Sigmoid colon (tissue), 7 donors: ENCODE data around the gene ZNF837. TPM values are rescaled to one million over a fixed set of nuclear protein-coding genes. Genes with fewer than 3 reads are reported as not detected.

Experiments
- DNase-seq: peaks from one replicate; pipeline ENCODE4 v3.0.0-alpha.2; 2019
- H3K27ac ChIP-seq, 4 donors: fragments of 200-600 bp; sonication (generic); one replicate each; pipeline ENCODE4 v1.5.1; 2016 to 2019; ENCODE audit warnings: mild to moderate bottlenecking in 1 of 4
- H3K27me3 ChIP-seq, 3 donors: fragments of 200-600 bp; sonication (generic); one replicate each; pipeline ENCODE4 v1.5.1; 2019; ENCODE audit warnings: mild to moderate bottlenecking in 1 of 3
- H3K36me3 ChIP-seq, 4 donors: fragments of 200-600 bp; sonication (generic); one replicate each; pipeline ENCODE4 v1.5.1; 2016 to 2019
- H3K4me1 ChIP-seq, 4 donors: fragments of 200-600 bp; sonication (generic); one replicate each; pipeline ENCODE4 v1.5.1; 2017 to 2019
- H3K4me3 ChIP-seq, 4 donors: fragments of 200-600 bp; sonication (generic); one replicate each; pipeline ENCODE4 v1.5.1; 2017 to 2019; ENCODE audit warnings: mild to moderate bottlenecking in 2 of 4, moderate library complexity in 1 of 4
- H3K9me3 ChIP-seq, 4 donors: fragments of 200-600 bp in 3 of 4; sonication (generic) in 3 of 4; one replicate each; pipeline versions ENCODE4 v1.5.1 to v1.6.1; 2013 to 2019
- EP300 ChIP-seq, 4 donors: sonication (generic); formaldehyde crosslinking; IDR thresholded peaks; one replicate each; pipeline ENCODE4 v1.6.1; 2017; ENCODE audit warnings: antibody characterized with exemption in 4 of 4
- POLR2A ChIP-seq, 2 donors: fragments of 450-650 bp; IDR thresholded peaks; one replicate each; pipeline ENCODE4 v1.6.1; 2016; ENCODE audit warnings: antibody characterized with exemption in 2 of 2, mild to moderate bottlenecking in 2 of 2, moderate library complexity in 2 of 2
- POLR2AphosphoS5 ChIP-seq, 4 donors: sonication (generic); formaldehyde crosslinking; IDR thresholded peaks; one replicate each; pipeline ENCODE4 v1.6.1; 2017; ENCODE audit warnings: antibody characterized with exemption in 4 of 4
- WGBS, 2 donors: extraction: QIAGEN DNeasy Blood & Tissue Kit; methylation state at CpG; one replicate each; pipeline ENCODE4 v1.1.7; 2013; 5-methylcytosine and 5-hydroxymethylcytosine counted together
- intact Hi-C: fragments of 100-400 bp; cut with DNase I; formaldehyde crosslinking; loops from one replicate; pipeline ENCODE4 v1.15.1; 2023
- polyA plus RNA-seq, 3 donors: library from polyadenylated mRNA; stranded (reverse); fragments of 200-250 nt; gene quantifications; one replicate each; pipeline ENCODE4 v1.2.3, GENCODE V29; 2013
- small RNA-seq, 3 donors: library from RNA; depleted of rRNA; stranded (forward); fragments of <200 nt; gene quantifications; one replicate each; pipeline ENCODE3, GENCODE V24; 2016
- total RNA-seq, 4 donors: library from RNA; depleted of rRNA; stranded (reverse); fragments of >200 nt; gene quantifications; one replicate each; pipeline ENCODE4 v1.1.0, GENCODE V29; 2016
- TF ChIP-seq, protein P1 (sequence below), 4 experiments: fragments of 450-650 bp in 3 of 4; fragments of 200-600 bp in 1 of 4; IDR thresholded peaks; one replicate each; pipeline ENCODE4 v1.5.1; 2016 to 2019; ENCODE audit warnings: antibody characterized with exemption in 4 of 4, mild to moderate bottlenecking in 3 of 4, moderate library complexity in 2 of 4
- donor health status: healthy with polysubstance abuse.
- donor health status: Bipolar disorder and iron deficiency.
- donor health status: healthy.

The ZNF837 gene
- total and polyA plus RNA-seq, 7 donors = 0.66 to 2.5 (median 1.5) TPM

DNA sequence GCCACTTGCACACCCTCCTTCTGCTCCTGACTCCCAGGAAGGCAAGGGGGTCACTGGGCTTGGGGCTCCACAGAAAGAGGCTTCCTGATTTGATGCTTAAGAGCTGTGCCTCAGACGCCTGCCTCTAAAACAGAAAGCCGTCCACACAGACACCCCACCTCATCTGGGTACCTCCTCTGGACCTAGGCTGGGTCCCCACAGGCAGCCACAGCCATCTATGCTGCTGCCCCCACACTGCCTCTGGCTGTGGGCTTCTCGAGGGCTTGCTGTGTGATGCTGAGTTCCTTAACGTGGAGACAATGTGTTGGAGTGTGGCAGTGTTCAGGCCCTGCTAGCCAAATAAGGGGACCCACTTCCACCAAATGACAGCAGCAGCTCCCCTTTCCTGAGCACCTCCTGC, 62.5 kb downstream of the ZNF837 start:
- Histone ChIP-seq H3K4me1 (no peaks in the 10 kb centered on the region), H3K9me3 (no peaks in the 10 kb centered on the region), H3K4me3 (no peak overlapping the region), H3K27ac (no peak overlapping the region), H3K36me3 (peaks cover 2 to 56% (median 16%) of the 10 kb centered on the region in 4 donors), H3K27me3 (no peaks in the 10 kb centered on the region)
- intact Hi-C loops = no loop called here
- no peak for DNase-seq
- WGBS, 2 donors = 87 to 89% methylated on average over 4 of the region's 4 CpGs
- TF ChIP-seq EP300 (IDR thresholded peaks at IDR 0.05) (no peak), POLR2AphosphoS5 (IDR thresholded peaks at IDR 0.05) (no peak), POLR2A (IDR thresholded peaks at IDR 0.05) (no peak)
- TF ChIP-seq, protein P1, sequence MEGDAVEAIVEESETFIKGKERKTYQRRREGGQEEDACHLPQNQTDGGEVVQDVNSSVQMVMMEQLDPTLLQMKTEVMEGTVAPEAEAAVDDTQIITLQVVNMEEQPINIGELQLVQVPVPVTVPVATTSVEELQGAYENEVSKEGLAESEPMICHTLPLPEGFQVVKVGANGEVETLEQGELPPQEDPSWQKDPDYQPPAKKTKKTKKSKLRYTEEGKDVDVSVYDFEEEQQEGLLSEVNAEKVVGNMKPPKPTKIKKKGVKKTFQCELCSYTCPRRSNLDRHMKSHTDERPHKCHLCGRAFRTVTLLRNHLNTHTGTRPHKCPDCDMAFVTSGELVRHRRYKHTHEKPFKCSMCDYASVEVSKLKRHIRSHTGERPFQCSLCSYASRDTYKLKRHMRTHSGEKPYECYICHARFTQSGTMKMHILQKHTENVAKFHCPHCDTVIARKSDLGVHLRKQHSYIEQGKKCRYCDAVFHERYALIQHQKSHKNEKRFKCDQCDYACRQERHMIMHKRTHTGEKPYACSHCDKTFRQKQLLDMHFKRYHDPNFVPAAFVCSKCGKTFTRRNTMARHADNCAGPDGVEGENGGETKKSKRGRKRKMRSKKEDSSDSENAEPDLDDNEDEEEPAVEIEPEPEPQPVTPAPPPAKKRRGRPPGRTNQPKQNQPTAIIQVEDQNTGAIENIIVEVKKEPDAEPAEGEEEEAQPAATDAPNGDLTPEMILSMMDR (IDR thresholded peaks at IDR 0.05) = no peak

Small RNA genes within 50 kb of the gene (small RNA-seq; reads per million reads assigned to genes)
- gene MIR4754 = 0 reads per million in 3 donors
- 0 reads per million in 3 donors for gene MIR6806
- 0.07 to 0.12 (median 0.11) reads per million in 3 donors for gene RNA5SP473

Other genes with a start within 250 kb of the ZNF837 start
- 10 to 100 TPM in 1 of 4 donors, 1 to 10 TPM in 3; 8.2 to 10.2 (median 8.3) TPM for gene ZNF329, start 230.2 kb downstream of the ZNF837 start, total RNA-seq
- gene ZNF329, start 230.2 kb downstream of the ZNF837 start, polyA plus RNA-seq = 1 to 10 TPM; 1.6 to 3.9 (median 2.4) TPM
- 10 to 100 TPM; 18.3 to 26.7 (median 22.6) TPM for gene ZNF274, start 198.0 kb downstream of the ZNF837 start, total RNA-seq
- gene ZNF274, start 198.0 kb downstream of the ZNF837 start, polyA plus RNA-seq = 10 to 100 TPM in 1 of 3 donors, 1 to 10 TPM in 2; 7.8 to 19.6 (median 9.2) TPM
- gene ZNF544, start 152.1 kb downstream of the ZNF837 start, total RNA-seq = 10 to 100 TPM; 25.8 to 45.1 (median 34.8) TPM
- 10 to 100 TPM; 16.4 to 28.6 (median 20.4) TPM for gene ZNF544, start 152.1 kb downstream of the ZNF837 start, polyA plus RNA-seq
- gene ZNF8, start 102.1 kb downstream of the ZNF837 start, total RNA-seq = 1 to 10 TPM; 4.9 to 8.6 (median 6.5) TPM
- 1 to 10 TPM in 1 of 3 donors, under 1 TPM in 2; 0.60 to 2.0 (median 0.92) TPM for gene ZNF8, start 102.1 kb downstream of the ZNF837 start, polyA plus RNA-seq
- 10 to 100 TPM; 41.7 to 49.4 (median 44.0) TPM for gene ERVK3-1, start 75.7 kb downstream of the ZNF837 start, total RNA-seq
- gene ERVK3-1, start 75.7 kb downstream of the ZNF837 start, polyA plus RNA-seq = 10 to 100 TPM; 23.6 to 35.0 (median 27.6) TPM
- 1 to 10 TPM; 1.4 to 3.6 (median 2.2) TPM for gene ZSCAN22, start 54.0 kb downstream of the ZNF837 start, total RNA-seq
- gene ZSCAN22, start 54.0 kb downstream of the ZNF837 start, polyA plus RNA-seq = 1 to 10 TPM in 1 of 3 donors, under 1 TPM in 2; 0.60 to 1.3 (median 0.69) TPM
- 10 to 100 TPM in 2 of 4 donors, 1 to 10 TPM in 2; 1.9 to 17.4 (median 12.1) TPM for gene A1BG, start 27.5 kb downstream of the ZNF837 start, total RNA-seq
- 10 to 100 TPM in 2 of 3 donors, 1 to 10 TPM in 1; 7.2 to 23.4 (median 16.0) TPM for gene A1BG, start 27.5 kb downstream of the ZNF837 start, polyA plus RNA-seq
- under 1 TPM; 0.28 to 0.54 (median 0.43) TPM for gene ZNF497, start 18.3 kb downstream of the ZNF837 start, total RNA-seq
- under 1 TPM in 2 of 3 donors, not detected in 1; 0.46 to 0.79 TPM for gene ZNF497, start 18.3 kb downstream of the ZNF837 start, polyA plus RNA-seq
- gene RPS5, start 6.2 kb upstream of the ZNF837 start, total RNA-seq = 1,000 to 10,000 TPM; 1,322 to 2,581 (median 2,411) TPM
- 1,000 to 10,000 TPM; 1,097 to 1,974 (median 1,406) TPM for gene RPS5, start 6.2 kb upstream of the ZNF837 start, polyA plus RNA-seq
- gene RNF225, start 14.6 kb upstream of the ZNF837 start, total RNA-seq = not detected
- gene RNF225, start 14.6 kb upstream of the ZNF837 start, polyA plus RNA-seq = under 1 TPM in 1 of 3 donors, not detected in 2; 0.07 TPM
- gene ZNF584, start 27.6 kb upstream of the ZNF837 start, total RNA-seq = 10 to 100 TPM in 2 of 4 donors, 1 to 10 TPM in 2; 8.2 to 21.4 (median 12.0) TPM
- 1 to 10 TPM; 3.0 to 7.3 (median 4.8) TPM for gene ZNF584, start 27.6 kb upstream of the ZNF837 start, polyA plus RNA-seq
- 10 to 100 TPM in 1 of 4 donors, 1 to 10 TPM in 3; 5.3 to 12.2 (median 6.4) TPM for gene ZNF132, start 59.1 kb upstream of the ZNF837 start, total RNA-seq
- 1 to 10 TPM in 1 of 3 donors, under 1 TPM in 1, not detected in 1; 0.60 to 1.7 TPM for gene ZNF132, start 59.1 kb upstream of the ZNF837 start, polyA plus RNA-seq
- gene ZNF324B, start 70.6 kb upstream of the ZNF837 start, total RNA-seq = 1 to 10 TPM; 5.4 to 9.7 (median 6.1) TPM
- gene ZNF324B, start 70.6 kb upstream of the ZNF837 start, polyA plus RNA-seq = 1 to 10 TPM in 2 of 3 donors, under 1 TPM in 1; 0.60 to 5.3 (median 2.1) TPM
- gene ZNF324, start 86.0 kb upstream of the ZNF837 start, total RNA-seq = 10 to 100 TPM; 10.5 to 16.4 (median 14.0) TPM
- 1 to 10 TPM; 3.6 to 8.8 (median 4.6) TPM for gene ZNF324, start 86.0 kb upstream of the ZNF837 start, polyA plus RNA-seq
- gene ZNF446, start 95.3 kb upstream of the ZNF837 start, total RNA-seq = 10 to 100 TPM; 10.7 to 20.8 (median 16.5) TPM
- 10 to 100 TPM in 1 of 3 donors, 1 to 10 TPM in 2; 4.4 to 11.4 (median 5.4) TPM for gene ZNF446, start 95.3 kb upstream of the ZNF837 start, polyA plus RNA-seq
- gene SLC27A5, start 131.0 kb upstream of the ZNF837 start, total RNA-seq = 10 to 100 TPM in 1 of 4 donors, 1 to 10 TPM in 3; 4.2 to 13.5 (median 8.7) TPM
- gene SLC27A5, start 131.0 kb upstream of the ZNF837 start, polyA plus RNA-seq = 10 to 100 TPM in 1 of 3 donors, 1 to 10 TPM in 2; 2.3 to 22.9 (median 6.0) TPM
- 10 to 100 TPM in 1 of 4 donors, 1 to 10 TPM in 3; 7.6 to 13.8 (median 8.4) TPM for gene ZBTB45, start 138.8 kb upstream of the ZNF837 start, total RNA-seq
- gene ZBTB45, start 138.8 kb upstream of the ZNF837 start, polyA plus RNA-seq = 10 to 100 TPM in 1 of 3 donors, 1 to 10 TPM in 2; 4.9 to 10.2 (median 6.0) TPM
- gene TRIM28, start 163.0 kb upstream of the ZNF837 start, total RNA-seq = 100 to 1,000 TPM; 157 to 236 (median 207) TPM
- 100 to 1,000 TPM in 2 of 3 donors, 10 to 100 TPM in 1; 84.8 to 223 (median 150) TPM for gene TRIM28, start 163.0 kb upstream of the ZNF837 start, polyA plus RNA-seq
- gene CHMP2A, start 174.1 kb upstream of the ZNF837 start, total RNA-seq = 100 to 1,000 TPM; 101 to 144 (median 136) TPM
- 100 to 1,000 TPM; 196 to 372 (median 300) TPM for gene CHMP2A, start 174.1 kb upstream of the ZNF837 start, polyA plus RNA-seq
- gene UBE2M, start 177.6 kb upstream of the ZNF837 start, total RNA-seq = 10 to 100 TPM; 22.4 to 37.5 (median 30.3) TPM
- 10 to 100 TPM; 48.0 to 58.5 (median 57.8) TPM for gene UBE2M, start 177.6 kb upstream of the ZNF837 start, polyA plus RNA-seq
- gene MZF1, start 192.3 kb upstream of the ZNF837 start, total RNA-seq = 10 to 100 TPM; 13.6 to 31.5 (median 20.1) TPM
- gene MZF1, start 192.3 kb upstream of the ZNF837 start, polyA plus RNA-seq = 10 to 100 TPM in 1 of 3 donors, 1 to 10 TPM in 2; 5.8 to 28.7 (median 9.0) TPM